Activated B cell treated with CpG ODN at 0.5 μM for 24 hours (primary cell): ENCODE measurements around the gene EEF1E1. TPM values are rescaled to one million over a fixed set of nuclear protein-coding genes. Genes with fewer than 3 reads are reported as not detected.

Experiments
- ATAC-seq: fragments of 200-7000 bp; cut with Tn5 transposase; one replicate; pipeline ENCODE4 v1.10.0; 2021; ENCODE audit warnings: low read depth, mild to moderate bottlenecking, moderate library complexity
- CTCF ChIA-PET: fragments of 350-600 bp; sonication (Branson Sonifier 250); formaldehyde crosslinking; loops from one replicate; lab custom pipeline; 2021; ENCODE audit warnings: antibody characterized with exemption; lab: Charles Lee
- POLR2A ChIA-PET: fragments of 350-600 bp; sonication (Branson Sonifier 250); formaldehyde crosslinking; loops from one replicate; lab custom pipeline; 2021; ENCODE audit warnings: antibody characterized with exemption; lab: Charles Lee
- DNase-seq: peaks from one replicate; pipeline ENCODE4 v3.0.0; 2022
- H3K27ac Mint-ChIP-seq: one replicate; pipeline ENCODE4 v1.8.0; 2020; ENCODE audit warnings: mixed read lengths
- H3K27me3 Mint-ChIP-seq: one replicate; pipeline ENCODE4 v1.8.0; 2021; ENCODE audit warnings: mixed read lengths
- H3K36me3 Mint-ChIP-seq: one replicate; pipeline ENCODE4 v1.8.0; 2021; ENCODE audit warnings: low read depth, mixed read lengths
- H3K4me1 Mint-ChIP-seq: one replicate; pipeline ENCODE4 v1.8.0; 2021; ENCODE audit warnings: mixed read lengths
- H3K4me3 Mint-ChIP-seq: one replicate; pipeline ENCODE4 v1.8.0; 2020; ENCODE audit warnings: mild to moderate bottlenecking, mixed read lengths
- H3K9me3 Mint-ChIP-seq: one replicate; pipeline ENCODE4 v1.8.0; 2020; ENCODE audit warnings: mixed read lengths
- intact Hi-C: fragments of 100-400 bp; cut with micrococcal nuclease; formaldehyde crosslinking; loops from one replicate; pipeline ENCODE4 v1.15.1; 2024
- total RNA-seq: library from RNA; stranded (reverse); gene quantifications from 2 replicates; pipeline ENCODE4 v1.2.3, GENCODE V29; 2022
- TF ChIP-seq, protein P1 (sequence below): fragments of 200-600 bp; IDR thresholded peaks from one replicate; pipeline ENCODE4 v1.8.0; 2022; ENCODE audit warnings: antibody characterized with exemption, mild to moderate bottlenecking

Gene EEF1E1
- total RNA-seq, 1 donor from 2014 or later = 32.5 TPM

DNA sequence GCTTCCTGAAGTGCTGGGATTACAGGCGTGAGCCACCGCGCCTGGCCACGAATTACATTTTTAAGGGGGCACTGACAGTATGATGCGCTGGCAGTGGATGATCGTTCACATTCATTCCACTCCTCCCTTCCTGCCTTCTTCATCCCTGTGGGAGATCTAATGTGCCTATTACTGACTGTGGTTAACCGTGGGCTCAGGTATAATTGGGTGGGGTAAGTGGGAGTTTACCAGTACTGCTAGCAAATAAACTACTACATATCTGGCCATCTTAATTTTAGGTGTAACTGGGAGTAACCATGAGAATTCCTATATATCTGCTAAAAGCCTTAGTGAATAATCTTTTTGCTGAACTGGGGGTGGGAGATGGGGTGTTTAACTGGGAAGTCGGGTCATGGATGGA is 31.6 kb downstream of the EEF1E1 start:
- intact Hi-C loops = no loop called here
- Mint-ChIP-seq H3K36me3 (no peaks in the 10 kb centered on the region), H3K4me3 (no peak overlapping the region), H3K9me3 (no peaks in the 10 kb centered on the region), H3K4me1 (peaks cover under 1% of the 10 kb centered on the region), H3K27me3 (no peaks in the 10 kb centered on the region), H3K27ac (no peak overlapping the region)
- TF ChIP-seq, protein P1, sequence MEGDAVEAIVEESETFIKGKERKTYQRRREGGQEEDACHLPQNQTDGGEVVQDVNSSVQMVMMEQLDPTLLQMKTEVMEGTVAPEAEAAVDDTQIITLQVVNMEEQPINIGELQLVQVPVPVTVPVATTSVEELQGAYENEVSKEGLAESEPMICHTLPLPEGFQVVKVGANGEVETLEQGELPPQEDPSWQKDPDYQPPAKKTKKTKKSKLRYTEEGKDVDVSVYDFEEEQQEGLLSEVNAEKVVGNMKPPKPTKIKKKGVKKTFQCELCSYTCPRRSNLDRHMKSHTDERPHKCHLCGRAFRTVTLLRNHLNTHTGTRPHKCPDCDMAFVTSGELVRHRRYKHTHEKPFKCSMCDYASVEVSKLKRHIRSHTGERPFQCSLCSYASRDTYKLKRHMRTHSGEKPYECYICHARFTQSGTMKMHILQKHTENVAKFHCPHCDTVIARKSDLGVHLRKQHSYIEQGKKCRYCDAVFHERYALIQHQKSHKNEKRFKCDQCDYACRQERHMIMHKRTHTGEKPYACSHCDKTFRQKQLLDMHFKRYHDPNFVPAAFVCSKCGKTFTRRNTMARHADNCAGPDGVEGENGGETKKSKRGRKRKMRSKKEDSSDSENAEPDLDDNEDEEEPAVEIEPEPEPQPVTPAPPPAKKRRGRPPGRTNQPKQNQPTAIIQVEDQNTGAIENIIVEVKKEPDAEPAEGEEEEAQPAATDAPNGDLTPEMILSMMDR = no peak
- ChIA-PET CTCF (no interaction called here), POLR2A (no interaction called here)
- ATAC-seq (no peak), DNase-seq (no peak)

DNA sequence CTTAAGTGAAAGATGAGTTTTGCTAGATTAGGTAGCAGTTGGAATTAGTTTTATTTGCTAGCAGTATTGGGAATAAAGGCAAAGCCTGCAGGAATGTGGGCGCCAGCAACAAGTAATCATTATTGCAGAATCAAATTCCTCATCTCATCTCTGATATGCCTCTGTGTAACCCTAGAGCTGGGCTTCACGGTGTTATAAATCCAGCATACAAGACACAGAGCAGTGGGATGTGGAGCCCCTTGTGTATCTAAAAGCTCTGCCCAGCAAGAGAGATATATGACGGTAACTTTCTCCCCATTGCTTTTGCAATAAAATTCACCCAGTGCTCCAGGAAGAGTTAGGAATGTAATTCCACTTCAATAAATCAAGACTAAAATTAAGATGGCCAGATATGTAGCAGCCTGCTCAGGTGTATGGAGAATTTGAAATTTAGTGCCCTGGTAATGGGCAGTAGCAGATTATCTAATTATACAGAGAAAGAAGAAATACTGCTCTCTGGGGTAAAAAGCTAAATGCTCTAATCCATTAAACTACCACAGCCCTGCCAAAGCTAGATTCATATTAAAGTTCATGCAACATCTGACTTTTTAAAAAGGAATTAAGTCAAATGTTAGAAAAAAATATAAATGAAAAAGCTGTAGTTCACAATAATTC is 32.6 kb downstream of the EEF1E1 start:
- ChIA-PET CTCF (no interaction called here), POLR2A (no interaction called here)
- Mint-ChIP-seq H3K4me3 (no peak overlapping the region), H3K27me3 (no peaks in the 10 kb centered on the region), H3K36me3 (no peaks in the 10 kb centered on the region), H3K4me1 (peaks cover 10% of the 10 kb centered on the region), H3K27ac (no peak overlapping the region), H3K9me3 (no peaks in the 10 kb centered on the region)
- ATAC-seq = no peak
- no peak for DNase-seq
- TF ChIP-seq, protein P1 = no peak
- intact Hi-C loops = no loop called here

DNA sequence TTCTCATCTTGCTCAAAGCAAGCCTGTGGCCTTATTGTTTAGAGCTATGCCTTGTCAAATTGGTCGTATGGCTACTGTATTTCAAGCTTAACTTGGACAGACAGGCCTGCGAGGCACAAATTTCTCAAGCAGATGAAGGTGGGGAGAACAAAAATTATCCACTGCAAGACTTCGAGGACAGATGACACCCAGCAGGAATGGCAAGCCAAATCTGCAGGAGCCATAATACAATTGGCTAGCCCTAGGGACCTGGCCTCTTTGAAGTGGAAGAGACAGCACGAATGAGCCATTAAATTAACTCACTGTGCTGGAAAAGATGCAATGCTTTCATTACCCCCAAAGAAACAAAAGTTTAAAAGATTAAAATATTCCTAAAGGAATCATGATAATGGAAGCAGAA is 33.2 kb downstream of the EEF1E1 start:
- ATAC-seq = no peak
- POLR2A ChIA-PET = no interaction called here
- Mint-ChIP-seq H3K9me3 (no peaks in the 10 kb centered on the region), H3K36me3 (no peaks in the 10 kb centered on the region), H3K27ac (no peak overlapping the region), H3K4me1 (peaks cover 15% of the 10 kb centered on the region), H3K4me3 (no peak overlapping the region), H3K27me3 (no peaks in the 10 kb centered on the region)
- intact Hi-C loops = no loop called here
- CTCF ChIA-PET = no interaction called here
- TF ChIP-seq, protein P1 = no peak
- no peak for DNase-seq

DNA sequence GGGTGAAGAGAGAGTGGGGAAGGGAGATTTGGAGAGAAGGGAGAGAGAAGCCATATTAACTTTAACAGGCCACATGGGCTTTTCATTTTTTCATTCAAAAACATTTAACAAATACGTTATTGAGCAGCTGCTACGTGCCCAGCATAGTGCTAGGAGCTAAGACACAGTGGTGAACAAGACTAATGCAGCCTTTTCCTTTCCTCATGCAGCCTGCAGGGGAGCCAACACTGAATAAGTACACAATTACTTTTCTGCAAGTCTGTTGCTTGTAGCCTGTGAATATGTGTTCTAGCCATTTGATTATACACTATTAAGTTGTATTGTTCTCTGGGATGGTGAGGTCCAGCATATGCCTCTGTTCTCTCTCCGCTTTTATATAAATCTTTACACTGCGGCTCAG is 36.2 kb downstream of the EEF1E1 start:
- H3K36me3 Mint-ChIP-seq = peaks cover 12% of the 10 kb centered on the region
- H3K27me3 Mint-ChIP-seq = no peaks in the 10 kb centered on the region
- ChIA-PET CTCF (no interaction called here), POLR2A (interaction anchor here (4.0 kb wide), 1 partner anchor 35 kb away, joined by 59 read pairs; the partner anchor contains the start of gene EEF1E1)
- no peak for DNase-seq
- peaks cover 24% of the 10 kb centered on the region for H3K4me1 Mint-ChIP-seq
- H3K9me3 Mint-ChIP-seq = no peaks in the 10 kb centered on the region
- H3K27ac Mint-ChIP-seq = no peak overlapping the region
- intact Hi-C loops = no loop called here
- TF ChIP-seq, protein P1 = no peak
- no peak overlapping the region for H3K4me3 Mint-ChIP-seq
- ATAC-seq = no peak

DNA sequence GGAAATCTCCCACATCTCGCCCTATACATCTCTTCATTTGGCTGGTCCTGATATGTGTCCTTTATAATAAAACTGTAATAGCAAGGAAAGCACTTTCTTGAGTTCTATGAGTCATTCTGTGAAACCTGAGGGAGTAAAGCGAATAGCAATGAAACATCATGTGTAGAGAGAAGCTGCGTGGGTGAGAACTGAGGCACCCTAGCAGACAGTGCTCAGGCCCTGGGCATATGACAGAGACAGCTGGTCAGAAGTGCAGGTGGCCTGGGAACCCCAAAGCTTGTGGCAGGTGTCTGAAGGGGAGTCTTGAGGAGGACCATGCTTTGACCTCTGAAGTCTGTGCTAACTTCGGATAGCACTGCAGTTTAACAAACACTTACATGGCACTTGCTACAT is 36.8 kb downstream of the EEF1E1 start:
- peaks cover 24% of the 10 kb centered on the region for H3K4me1 Mint-ChIP-seq
- no peaks in the 10 kb centered on the region for H3K27me3 Mint-ChIP-seq
- H3K27ac Mint-ChIP-seq = peak overlapping the region; percentile 91
- ChIA-PET POLR2A (interaction anchor here (2.0 to 4.0 kb wide), 2 partner anchors 36 to 676 kb away, joined by 14 to 59 read pairs; partner anchors contain the start of genes CAGE1, EEF1E1 and RIOK1), CTCF (no interaction called here)
- H3K9me3 Mint-ChIP-seq = no peaks in the 10 kb centered on the region
- ATAC-seq = no peak
- TF ChIP-seq, protein P1 = no peak
- no peak overlapping the region for H3K4me3 Mint-ChIP-seq
- no peak for DNase-seq
- intact Hi-C loops = loop anchor here (2.0 kb wide), 5 partner anchors 153 to 1479 kb away; partner anchors contain the start of genes CAGE1, RIOK1, SLC35B3 and TXNDC5
- H3K36me3 Mint-ChIP-seq = peaks cover 12% of the 10 kb centered on the region
